ENCODE results near the gene CMTM4.
"Not testable (repeated sequence)": the region's sequence is repeated elsewhere in the genome, so short reads cannot be mapped to it uniquely, and the experiment has no call there.

Gene CMTM4

GRCh38 chr16:66616169-66616568 is 80.4 kb downstream of the CMTM4 start:
- DNase-seq (ENCODE audit: low read depth in 2 of 2), result no peak

GRCh38 chr16:66614161-66614802 is 82.3 kb downstream of the CMTM4 start:
- no peak for DNase-seq (ENCODE audit: low read depth in 2 of 2)

- no peak for DNase-seq (ENCODE audit: low read depth in 2 of 2)
These were observed 84.1 kb downstream of the CMTM4 start for GRCh38 chr16:66612422-66612821.

- DNase-seq (ENCODE audit: low read depth in 2 of 2), result not testable (repeated sequence)
These were observed 84.6 kb downstream of the CMTM4 start for GRCh38 chr16:66611911-66612310.

- no peak for DNase-seq (ENCODE audit: low read depth in 2 of 2)
These were observed 86.3 kb downstream of the CMTM4 start for GRCh38 chr16:66610111-66610820.

GRCh38 chr16:66609139-66609510 is 87.4 kb downstream of the CMTM4 start:
- no peak for DNase-seq (ENCODE audit: low read depth in 2 of 2)

GRCh38 chr16:66608241-66609138 is 88.1 kb downstream of the CMTM4 start:
- peak; percentile 59 to 66 for DNase-seq (ENCODE audit: low read depth in 2 of 2)

- DNase-seq (ENCODE audit: low read depth in 2 of 2), result no peak
These were observed 90.4 kb downstream of the CMTM4 start for GRCh38 chr16:66605979-66606751.

- peak in 1 of 2 donors; percentile 15 for DNase-seq (ENCODE audit: low read depth in 2 of 2)
These were observed 91.2 kb downstream of the CMTM4 start for GRCh38 chr16:66605177-66605978.

- peak; percentile 34 to 59 for DNase-seq (ENCODE audit: low read depth in 2 of 2)
These were observed 92.0 kb downstream of the CMTM4 start, which contains the start of gene CMTM3 for GRCh38 chr16:66604376-66605176. Gene CMTM3 (plus strand): TSS chr16:66604704. CDS start chr16:66604806, 102 bp downstream.

GRCh38 chr16:66603537-66604375 is 92.8 kb downstream of the CMTM4 start:
- peak; percentile 31 to 48 for DNase-seq (ENCODE audit: low read depth in 2 of 2)

GRCh38 chr16:66601471-66601870 is 95.1 kb downstream of the CMTM4 start:
- DNase-seq (ENCODE audit: low read depth in 2 of 2), result no peak

GRCh38 chr16:66600477-66600876 is 96.1 kb downstream of the CMTM4 start:
- DNase-seq (ENCODE audit: low read depth in 2 of 2), result no peak

GRCh38 chr16:66599726-66600125 is 96.8 kb downstream of the CMTM4 start:
- no peak for DNase-seq (ENCODE audit: low read depth in 2 of 2)

GRCh38 chr16:66598111-66598510 is 98.4 kb downstream of the CMTM4 start:
- DNase-seq (ENCODE audit: low read depth in 2 of 2), result no peak

GRCh38 chr16:66596986-66597848 is 99.3 kb downstream of the CMTM4 start:
- DNase-seq (ENCODE audit: low read depth in 2 of 2), result no peak

- not testable (repeated sequence) for DNase-seq (ENCODE audit: low read depth in 2 of 2)
These were observed 100.0 kb downstream of the CMTM4 start for GRCh38 chr16:66596559-66596958.

- DNase-seq (ENCODE audit: low read depth in 2 of 2), result no peak
These were observed 101.8 kb downstream of the CMTM4 start for GRCh38 chr16:66594739-66595138.
